ENCODE data around the gene IL24.
"Not testable (repeated sequence)": the region's sequence is repeated elsewhere in the genome, so short reads cannot be mapped to it uniquely, and the experiment has no call there.

Gene IL24

DNA sequence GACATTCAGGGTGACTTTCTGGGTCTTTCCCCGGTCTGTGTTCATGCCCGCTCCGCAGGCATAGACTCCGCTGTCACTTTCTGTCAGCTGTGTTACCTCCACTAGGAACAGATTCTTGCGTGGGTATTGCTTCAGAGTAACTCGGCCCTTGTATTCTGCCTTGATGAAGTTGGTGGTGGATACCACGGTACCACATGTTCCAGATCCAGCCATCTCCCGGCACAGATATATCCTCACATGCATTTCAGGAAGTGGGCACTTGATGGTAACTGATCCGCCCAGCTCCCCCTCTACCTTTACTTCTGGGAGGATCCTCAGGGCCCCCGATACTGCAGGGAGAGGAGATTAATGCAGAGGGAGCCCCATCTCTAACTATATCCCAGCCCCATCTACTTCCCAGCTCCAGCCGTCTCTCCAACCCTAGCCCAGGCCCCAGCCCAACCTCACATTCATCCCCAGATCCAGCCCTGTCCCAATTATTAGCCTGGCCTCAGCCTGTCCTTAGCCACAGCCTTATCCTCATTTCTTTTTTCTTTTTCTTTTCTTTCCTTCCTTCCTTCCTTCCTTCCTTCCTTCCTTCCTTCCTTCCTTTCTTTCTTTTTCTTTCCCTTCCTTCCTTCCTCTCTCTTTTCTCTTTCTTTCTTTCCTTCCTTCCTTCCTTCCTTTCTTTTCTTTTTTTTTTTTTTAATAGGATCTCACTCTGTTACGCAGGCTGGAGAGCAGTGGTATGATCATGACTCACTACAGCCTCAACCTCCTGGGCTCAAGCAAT lies 16.7 kb downstream of the IL24 start:
- Histone ChIP-seq H3K9me3 (ENCODE audit: control insufficient read depth, insufficient read depth, low read length) (no peaks in the 10 kb centered on the region), H3K4me3 (ENCODE audit: low read length) (no peak overlapping the region), H3K36me3 (ENCODE audit: control insufficient read depth, insufficient read depth, low read length) (no peaks in the 10 kb centered on the region), H3K4me1 (ENCODE audit: control insufficient read depth, insufficient read depth, low read length) (peaks cover 1% of the 10 kb centered on the region; the same call in 1 of the 2 replicates), H3K27ac (ENCODE audit: low read length) (no peak overlapping the region), H3K27me3 (ENCODE audit: control insufficient read depth, insufficient read depth, low read length) (no peaks in the 10 kb centered on the region; the same call in 1 of the 2 replicates)
- no peak for DNase-seq (ENCODE audit: low read depth, low spot score)
- no CpG with 5 or more reads among the region's 12 CpGs for WGBS (ENCODE audit: insufficient coverage, insufficient read length)

GRCh38 chr1:206915030-206915735 lies 17.9 kb downstream of the IL24 start:
- Histone ChIP-seq H3K27ac (ENCODE audit: low read length) (no peak overlapping the region), H3K4me3 (ENCODE audit: low read length) (no peak overlapping the region), H3K36me3 (ENCODE audit: control insufficient read depth, insufficient read depth, low read length) (no peaks in the 10 kb centered on the region), H3K4me1 (ENCODE audit: control insufficient read depth, insufficient read depth, low read length) (no peaks in the 10 kb centered on the region), H3K27me3 (ENCODE audit: control insufficient read depth, insufficient read depth, low read length) (no peaks in the 10 kb centered on the region), H3K9me3 (ENCODE audit: control insufficient read depth, insufficient read depth, low read length) (no peaks in the 10 kb centered on the region)
- DNase-seq (ENCODE audit: low read depth, low spot score): no peak
- no CpG with 5 or more reads among the region's 15 CpGs for WGBS (ENCODE audit: insufficient coverage, insufficient read length)

- DNase-seq (ENCODE audit: low read depth, low spot score): no peak
- no peaks in the 10 kb centered on the region for H3K4me1 ChIP-seq (ENCODE audit: control insufficient read depth, insufficient read depth, low read length)
- no peaks in the 10 kb centered on the region for H3K36me3 ChIP-seq (ENCODE audit: control insufficient read depth, insufficient read depth, low read length)
- no peak overlapping the region for H3K27ac ChIP-seq (ENCODE audit: low read length)
- no peak overlapping the region for H3K4me3 ChIP-seq (ENCODE audit: low read length)
- WGBS (ENCODE audit: insufficient coverage, insufficient read length): no CpG with 5 or more reads among the region's 8 CpGs
- no peaks in the 10 kb centered on the region for H3K9me3 ChIP-seq (ENCODE audit: control insufficient read depth, insufficient read depth, low read length)
- H3K27me3 ChIP-seq (ENCODE audit: control insufficient read depth, insufficient read depth, low read length): no peaks in the 10 kb centered on the region
Observed at GRCh38 chr1:206916000-206916709, 18.9 kb downstream of the IL24 start.

DNA sequence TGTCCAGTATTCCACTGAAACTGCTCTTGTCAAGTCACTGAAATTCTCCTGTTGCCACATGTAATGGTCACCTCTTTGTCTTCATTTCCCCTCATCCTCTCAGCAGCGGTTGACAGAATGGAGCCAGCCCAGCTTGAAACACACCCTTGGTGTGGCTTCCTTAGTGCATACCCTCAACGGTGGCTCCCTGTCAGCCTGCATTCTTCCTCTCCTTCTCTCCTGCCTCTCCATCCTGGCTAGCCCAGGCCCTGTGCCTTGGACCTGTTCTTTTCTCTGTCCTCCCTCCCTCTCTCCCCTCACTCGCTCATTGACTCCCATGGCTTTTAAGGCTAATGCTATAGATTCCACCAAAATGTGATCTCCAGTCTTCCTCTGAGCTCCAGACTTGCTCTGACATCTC lies 20.8 kb downstream of the IL24 start:
- Histone ChIP-seq H3K9me3 (ENCODE audit: control insufficient read depth, insufficient read depth, low read length) (no peaks in the 10 kb centered on the region), H3K4me3 (ENCODE audit: low read length) (no peak overlapping the region), H3K36me3 (ENCODE audit: control insufficient read depth, insufficient read depth, low read length) (no peaks in the 10 kb centered on the region), H3K27ac (ENCODE audit: low read length) (no peak overlapping the region), H3K4me1 (ENCODE audit: control insufficient read depth, insufficient read depth, low read length) (no peaks in the 10 kb centered on the region), H3K27me3 (ENCODE audit: control insufficient read depth, insufficient read depth, low read length) (no peaks in the 10 kb centered on the region)
- WGBS (ENCODE audit: insufficient coverage, insufficient read length): no CpG with 5 or more reads among the region's 3 CpGs
- no peak for DNase-seq (ENCODE audit: low read depth, low spot score)

- DNase-seq (ENCODE audit: low read depth, low spot score): no peak
- Histone ChIP-seq H3K4me1 (ENCODE audit: control insufficient read depth, insufficient read depth, low read length) (no peaks in the 10 kb centered on the region), H3K9me3 (ENCODE audit: control insufficient read depth, insufficient read depth, low read length) (no peaks in the 10 kb centered on the region), H3K36me3 (ENCODE audit: control insufficient read depth, insufficient read depth, low read length) (no peaks in the 10 kb centered on the region), H3K27ac (ENCODE audit: low read length) (no peak within 1 kb of the TSS), H3K27me3 (ENCODE audit: control insufficient read depth, insufficient read depth, low read length) (no peaks in the 10 kb centered on the region), H3K4me3 (ENCODE audit: low read length) (no peak within 1 kb of the TSS)
- no CpG with 5 or more reads among the region's 7 CpGs for WGBS (ENCODE audit: insufficient coverage, insufficient read length)
Observed at GRCh38 chr1:206921772-206922265, 24.6 kb downstream of the IL24 start, which contains the start of gene FCMR. Gene FCMR, minus strand, starts transcription at chr1:206921941. Its CDS starts 87 bp downstream, at chr1:206921854.

DNA sequence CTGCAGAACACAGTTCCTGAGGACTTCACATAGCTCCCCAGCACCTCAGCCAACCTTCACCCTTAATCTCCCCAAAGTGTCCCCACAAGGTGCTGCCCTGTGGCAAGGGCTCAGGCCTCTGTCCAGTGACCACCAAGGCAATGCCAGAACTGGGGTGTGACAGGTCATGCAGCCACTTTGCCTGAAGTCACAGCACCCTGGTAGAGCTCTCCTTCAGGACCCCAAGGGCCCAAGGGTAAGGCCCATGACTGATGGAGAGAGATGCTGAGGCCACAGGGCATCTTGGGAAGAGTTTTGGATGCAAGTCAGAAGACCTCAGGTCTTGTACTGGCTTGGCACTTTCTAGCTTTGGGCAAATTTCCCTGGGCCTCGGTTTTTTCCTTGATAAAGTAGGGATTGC lies 25.3 kb downstream of the IL24 start:
- Histone ChIP-seq H3K4me3 (ENCODE audit: low read length) (no peak overlapping the region), H3K36me3 (ENCODE audit: control insufficient read depth, insufficient read depth, low read length) (no peaks in the 10 kb centered on the region), H3K9me3 (ENCODE audit: control insufficient read depth, insufficient read depth, low read length) (no peaks in the 10 kb centered on the region), H3K27ac (ENCODE audit: low read length) (no peak overlapping the region), H3K4me1 (ENCODE audit: control insufficient read depth, insufficient read depth, low read length) (no peaks in the 10 kb centered on the region), H3K27me3 (ENCODE audit: control insufficient read depth, insufficient read depth, low read length) (no peaks in the 10 kb centered on the region)
- no CpG with 5 or more reads among the region's 1 CpG for WGBS (ENCODE audit: insufficient coverage, insufficient read length)
- no peak for DNase-seq (ENCODE audit: low read depth, low spot score)

DNA sequence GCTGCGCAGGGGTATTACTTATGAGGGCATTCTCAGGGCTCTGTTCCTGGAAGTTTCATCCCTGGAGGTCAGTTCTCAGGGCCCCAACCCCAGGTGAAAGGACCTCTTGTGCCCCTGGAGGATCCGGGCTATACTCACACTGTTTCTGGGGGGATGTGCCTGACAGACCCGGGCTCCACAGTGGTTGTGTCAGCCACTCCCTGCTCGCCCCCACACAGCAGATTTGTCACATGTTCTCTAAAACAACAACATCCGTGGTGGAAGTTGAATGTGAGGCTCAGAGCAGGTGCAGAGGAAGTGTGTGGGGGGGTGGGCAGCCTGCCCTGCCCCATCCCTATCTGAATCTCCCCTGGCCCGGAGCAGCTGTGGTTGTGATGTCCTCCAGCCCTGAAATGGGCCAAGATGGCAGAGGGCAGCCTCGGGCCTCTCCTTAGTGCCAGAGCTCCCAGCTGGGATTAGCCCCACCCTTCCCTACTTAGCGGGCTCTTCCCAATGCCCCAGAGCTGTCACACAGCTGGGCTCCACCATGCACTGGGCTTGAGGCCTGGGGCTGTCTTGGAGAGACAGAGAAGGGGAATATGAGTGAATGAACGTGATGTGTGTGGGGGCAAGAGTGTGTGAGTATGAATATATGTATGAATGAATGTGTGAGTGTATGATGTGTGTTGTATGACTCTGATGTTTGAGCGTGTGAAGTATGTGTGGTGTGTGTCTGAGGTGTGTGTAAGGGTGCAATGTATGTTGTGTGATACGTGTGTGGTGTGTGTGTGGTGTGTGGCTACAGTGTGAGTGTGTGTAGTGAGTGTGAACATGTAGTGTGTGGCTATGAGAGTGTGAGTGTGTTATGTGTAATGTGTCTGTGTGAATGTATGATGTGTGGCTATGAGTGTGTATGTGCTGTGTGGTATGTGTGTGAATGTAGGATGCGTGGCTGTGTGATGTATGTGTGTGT lies 26.0 kb downstream of the IL24 start:
- Histone ChIP-seq H3K4me3 (ENCODE audit: low read length) (no peak overlapping the region), H3K36me3 (ENCODE audit: control insufficient read depth, insufficient read depth, low read length) (no peaks in the 10 kb centered on the region), H3K9me3 (ENCODE audit: control insufficient read depth, insufficient read depth, low read length) (no peaks in the 10 kb centered on the region), H3K27me3 (ENCODE audit: control insufficient read depth, insufficient read depth, low read length) (no peaks in the 10 kb centered on the region), H3K4me1 (ENCODE audit: control insufficient read depth, insufficient read depth, low read length) (no peaks in the 10 kb centered on the region), H3K27ac (ENCODE audit: low read length) (no peak overlapping the region)
- WGBS (ENCODE audit: insufficient coverage, insufficient read length): 100% methylated on average over 4 of the region's 12 CpGs
- DNase-seq (ENCODE audit: low read depth, low spot score): no peak

DNA sequence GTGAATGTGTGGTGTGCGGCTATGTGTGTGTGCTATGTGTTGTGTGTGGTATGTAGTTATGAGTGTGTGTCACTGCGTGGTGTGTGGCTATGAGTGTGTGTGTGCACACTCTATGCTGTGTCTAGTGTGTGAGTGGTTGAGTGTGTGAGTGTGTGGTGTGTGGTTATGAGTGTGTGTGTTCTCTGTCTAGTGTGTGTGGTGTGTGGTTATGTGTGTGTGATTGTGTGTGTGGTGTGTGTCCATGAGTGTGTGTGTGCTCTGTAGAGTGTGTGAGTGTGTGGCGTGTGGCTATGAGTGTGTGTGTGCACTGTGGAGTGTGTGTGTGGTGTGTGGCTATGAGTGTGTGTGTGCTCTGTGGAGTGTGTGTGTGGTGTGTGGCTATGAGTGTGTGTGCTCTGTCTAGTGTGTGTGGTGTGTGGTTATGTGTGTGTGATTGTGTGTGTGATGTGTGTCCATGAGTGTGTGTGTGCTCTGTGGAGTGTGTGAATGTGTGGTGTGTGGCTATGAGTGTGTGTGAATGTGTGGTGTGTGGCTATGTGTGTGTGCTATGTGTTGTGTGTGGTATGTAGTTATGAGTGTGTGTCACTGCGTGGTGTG lies 26.8 kb downstream of the IL24 start:
- H3K36me3 ChIP-seq (ENCODE audit: control insufficient read depth, insufficient read depth, low read length); H3K27ac ChIP-seq (ENCODE audit: low read length); H3K9me3 ChIP-seq (ENCODE audit: control insufficient read depth, insufficient read depth, low read length); H3K4me3 ChIP-seq (ENCODE audit: low read length); DNase-seq (ENCODE audit: low read depth, low spot score); H3K27me3 ChIP-seq (ENCODE audit: control insufficient read depth, insufficient read depth, low read length); H3K4me1 ChIP-seq (ENCODE audit: control insufficient read depth, insufficient read depth, low read length): not testable (repeated sequence)
- 100% methylated on average over 1 of the region's 4 CpGs for WGBS (ENCODE audit: insufficient coverage, insufficient read length)

GRCh38 chr1:206924592-206925105 lies 27.4 kb downstream of the IL24 start:
- Histone ChIP-seq H3K9me3 (ENCODE audit: control insufficient read depth, insufficient read depth, low read length) (no peaks in the 10 kb centered on the region), H3K36me3 (ENCODE audit: control insufficient read depth, insufficient read depth, low read length) (no peaks in the 10 kb centered on the region), H3K4me3 (ENCODE audit: low read length) (no peak overlapping the region), H3K27me3 (ENCODE audit: control insufficient read depth, insufficient read depth, low read length) (no peaks in the 10 kb centered on the region), H3K27ac (ENCODE audit: low read length) (no peak overlapping the region), H3K4me1 (ENCODE audit: control insufficient read depth, insufficient read depth, low read length) (no peaks in the 10 kb centered on the region)
- DNase-seq (ENCODE audit: low read depth, low spot score): no peak
- 100% methylated on average over 1 of the region's 8 CpGs for WGBS (ENCODE audit: insufficient coverage, insufficient read length)

All from iPS DF 6.9 (cell line).